RWPE2 (cell line): ENCODE data around the gene THTPA.

Experiments
- ATAC-seq: fragments of 200-7000 bp; cut with Tn5 transposase; 3 replicates; pipeline ENCODE4 v1.9.1; 2021; ENCODE audit warnings: low read depth
- DNase-seq: peaks from one replicate; pipeline ENCODE4 v3.0.0-alpha.2; 2020; ENCODE audit warnings: low spot score
- H3K27ac ChIP-seq: fragments of 450-650 bp; 2 replicates; pipeline ENCODE4 v1.5.1; 2017; ENCODE audit warnings: mild to moderate bottlenecking; ENCODE audit not compliant: poor library complexity, severe bottlenecking
- H3K27me3 ChIP-seq: fragments of 250-450 bp; sonication (Bioruptor Pico); 2 replicates; pipeline ENCODE4 v1.5.1; 2021; ENCODE audit warnings: mild to moderate bottlenecking, moderate library complexity; ENCODE audit not compliant: insufficient read depth, poor library complexity, severe bottlenecking
- H3K36me3 ChIP-seq: fragments of 250-450 bp; sonication (Bioruptor Pico); 2 replicates; pipeline ENCODE4 v1.5.1; 2020; ENCODE audit warnings: low read depth, mild to moderate bottlenecking, moderate library complexity
- H3K4me1 ChIP-seq: fragments of 250-450 bp; sonication (Bioruptor Pico); 2 replicates; pipeline ENCODE4 v1.5.1; 2021; ENCODE audit warnings: mild to moderate bottlenecking, moderate library complexity; ENCODE audit not compliant: insufficient read depth, poor library complexity, severe bottlenecking
- H3K4me3 ChIP-seq: fragments of 250-450 bp; sonication (Bioruptor Pico); 2 replicates; pipeline ENCODE4 v1.5.1; 2021; ENCODE audit warnings: mild to moderate bottlenecking, moderate library complexity; ENCODE audit not compliant: severe bottlenecking
- H3K9me3 ChIP-seq: fragments of 250-450 bp; sonication (Bioruptor Pico); 2 replicates; pipeline ENCODE4 v1.5.1; 2021; ENCODE audit warnings: mild to moderate bottlenecking, moderate library complexity; ENCODE audit not compliant: severe bottlenecking
- CTCF ChIP-seq: fragments of 450-650 bp; IDR thresholded peaks from one replicate; pipeline ENCODE4 v1.5.1; 2017; ENCODE audit warnings: mild to moderate bottlenecking, moderate library complexity; ENCODE audit not compliant: poor library complexity, severe bottlenecking

Gene THTPA

DNA sequence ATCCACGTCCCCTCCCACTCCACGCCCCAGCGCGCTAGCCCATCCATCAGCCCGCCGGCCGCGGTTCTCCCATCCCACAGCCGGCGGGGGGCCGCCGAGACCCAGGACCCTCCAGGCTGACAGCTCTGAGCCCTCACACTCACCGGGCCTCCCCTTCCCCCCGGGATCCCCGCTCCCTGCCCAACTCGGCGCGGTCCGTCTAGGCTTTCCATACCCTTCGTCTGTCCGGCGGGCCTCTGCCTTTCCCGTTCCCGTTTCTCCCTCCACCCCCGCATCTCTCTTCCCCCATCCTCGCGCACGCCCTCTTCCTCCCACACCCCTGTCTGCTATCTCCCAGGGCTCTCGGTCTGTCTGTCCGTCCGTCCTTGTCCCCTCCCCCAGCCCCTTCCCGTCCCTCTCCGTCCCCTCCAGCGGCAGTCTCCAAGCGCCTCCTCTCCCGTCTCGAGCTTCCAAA lies 5.2 kb upstream of the THTPA start:
- ATAC-seq, result peak; percentile 21
- Histone ChIP-seq H3K36me3 (no peaks in the 10 kb centered on the region), H3K27me3 (peaks cover 5% of the 10 kb centered on the region), H3K4me1 (no peaks in the 10 kb centered on the region), H3K9me3 (no peaks in the 10 kb centered on the region), H3K27ac (no peak overlapping the region), H3K4me3 (peak overlapping the region; percentile 49)
- TF ChIP-seq CTCF, result no peak
- DNase-seq, result no peak

GRCh38 chr14:23551266-23552028 lies 4.6 kb upstream of the THTPA start, which contains the start of gene ZFHX2:
Gene ZFHX2 (minus strand): TSS chr14:23551765. CDS start chr14:23535325, 16,440 bp downstream.
- TF ChIP-seq CTCF, result no peak
- DNase-seq (peak; percentile 87), ATAC-seq (peak; percentile 70)
- H3K36me3 ChIP-seq, result no peaks in the 10 kb centered on the region
- peak within 1 kb of the TSS; percentile 49 for H3K4me3 ChIP-seq
- H3K27me3 ChIP-seq, result peaks cover 5% of the 10 kb centered on the region
- H3K9me3 ChIP-seq, result no peaks in the 10 kb centered on the region
- no peaks in the 10 kb centered on the region for H3K4me1 ChIP-seq
- no peak within 1 kb of the TSS for H3K27ac ChIP-seq

DNA sequence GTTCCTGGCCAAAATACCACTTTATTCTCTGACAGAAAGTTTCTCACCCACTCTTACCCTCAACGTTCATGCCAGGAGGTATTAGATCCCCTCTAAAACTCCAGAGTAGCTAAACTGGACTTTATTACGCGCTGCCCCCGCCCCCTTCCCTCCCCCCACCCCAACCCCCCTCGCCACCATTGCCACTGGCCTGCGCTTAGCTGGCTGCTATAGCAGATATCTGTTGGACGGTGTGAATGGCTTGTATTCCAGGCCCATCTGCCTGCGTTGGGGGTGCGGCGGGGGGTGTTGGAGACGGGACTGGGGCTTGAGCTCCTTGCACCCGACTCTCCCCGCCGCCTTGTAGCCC lies 564 bp upstream of the THTPA start:
- Histone ChIP-seq H3K27ac (peak overlapping the region; percentile 41), H3K27me3 (no peaks in the 10 kb centered on the region), H3K4me1 (no peaks in the 10 kb centered on the region), H3K4me3 (peak overlapping the region; percentile 92), H3K36me3 (peaks cover 22% of the 10 kb centered on the region), H3K9me3 (no peaks in the 10 kb centered on the region)
- ATAC-seq (no peak), DNase-seq (no peak)
- TF ChIP-seq CTCF, result no peak

DNA sequence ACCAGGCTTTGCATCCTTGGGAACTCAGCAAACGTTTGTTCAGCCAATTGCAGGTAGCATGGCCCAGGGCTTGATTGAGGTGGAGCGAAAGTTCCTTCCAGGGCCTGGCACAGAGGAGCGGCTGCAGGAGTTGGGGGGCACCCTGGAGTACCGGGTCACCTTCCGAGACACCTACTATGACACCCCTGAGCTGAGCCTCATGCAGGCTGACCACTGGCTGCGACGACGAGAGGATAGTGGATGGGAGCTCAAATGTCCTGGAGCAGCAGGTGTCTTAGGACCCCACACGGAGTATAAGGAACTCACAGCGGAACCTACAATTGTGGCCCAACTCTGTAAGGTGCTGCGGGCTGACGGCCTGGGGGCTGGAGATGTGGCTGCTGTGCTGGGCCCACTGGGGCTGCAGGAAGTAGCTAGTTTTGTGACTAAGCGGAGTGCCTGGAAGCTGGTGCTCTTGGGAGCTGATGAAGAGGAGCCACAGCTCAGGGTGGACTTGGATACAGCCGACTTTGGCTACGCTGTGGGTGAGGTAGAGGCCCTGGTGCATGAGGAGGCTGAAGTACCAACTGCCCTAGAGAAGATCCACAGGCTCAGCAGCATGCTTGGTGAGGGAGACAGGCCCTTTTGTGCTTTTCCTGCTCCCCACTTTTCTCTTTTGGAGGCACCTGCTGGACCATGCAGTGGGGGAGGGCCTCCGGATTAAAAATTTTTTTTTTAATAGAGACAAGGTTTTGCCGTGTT lies 799 bp downstream of the THTPA start:
- peaks cover 34% of the 10 kb centered on the region for H3K36me3 ChIP-seq
- ATAC-seq, result peak; percentile 5; the same call in 1 of the 3 replicates
- no peak for DNase-seq
- peak overlapping the region; percentile 41 for H3K27ac ChIP-seq
- TF ChIP-seq CTCF, result no peak
- H3K9me3 ChIP-seq, result no peaks in the 10 kb centered on the region
- H3K4me1 ChIP-seq, result no peaks in the 10 kb centered on the region
- no peaks in the 10 kb centered on the region for H3K27me3 ChIP-seq
- H3K4me3 ChIP-seq, result peak overlapping the region; percentile 92
